IMR-90 (cell line): Measurements from ENCODE around the gene WBP1. TPM values are rescaled to one million over a fixed set of nuclear protein-coding genes. Genes with fewer than 3 reads are reported as not detected.

ENCODE experiments used
- ATAC-seq: fragments of 200-7000 bp; cut with Tn5 transposase; 2 replicates; pipeline ENCODE4 v1.9.1; 2020; ENCODE audit warnings: low read depth, mild to moderate bottlenecking, moderate library complexity
- BruUV-seq: library from RNA; stranded (reverse); fragments of 400-500 nt; replicated peaks from 2 replicates; lab custom pipeline; 2021; lab: Mats Ljungman, UMichigan
- CTCF ChIA-PET: fragments of 300-600 bp; formaldehyde crosslinking; extraction: SDS; loops from one replicate; lab custom pipeline; 2021; ENCODE audit warnings: antibody characterized with exemption; lab: Yijun Ruan, JAX
- POLR2A ChIA-PET: fragments of 300-600 bp; sonication (Branson Sonifier 250); formaldehyde crosslinking; loops from one replicate; lab custom pipeline; 2022; ENCODE audit warnings: antibody characterized with exemption; ENCODE audit not compliant: unreplicated experiment; lab: Charles Lee
- DNase-seq: peaks from one replicate; pipeline ENCODE4 v3.0.0; 2013
- H2AFZ ChIP-seq: replicated peaks from 2 replicates; pipeline ENCODE3; 2013; ENCODE audit warnings: low read length, mild to moderate bottlenecking; ENCODE audit not compliant: poor library complexity
- H2AK5ac ChIP-seq: 2 replicates; pipeline ENCODE4 v1.6.1; 2013; ENCODE audit warnings: low read depth, low read length, inconsistent platforms
- H2AK9ac ChIP-seq: replicated peaks from 2 replicates; pipeline ENCODE3; 2013; ENCODE audit warnings: mild to moderate bottlenecking, low read depth, low read length, moderate library complexity; ENCODE audit not compliant: poor library complexity
- H2BK120ac ChIP-seq: 2 replicates; pipeline ENCODE4 v1.6.1; 2013; ENCODE audit warnings: low read depth, low read length, inconsistent platforms
- H2BK15ac ChIP-seq: 3 replicates; pipeline ENCODE4 v1.6.1; 2013; ENCODE audit warnings: low read depth, low read length, inconsistent platforms
- H2BK20ac ChIP-seq: 2 replicates; pipeline ENCODE4 v1.6.1; 2013; ENCODE audit warnings: low read depth, mild to moderate bottlenecking, inconsistent platforms, low read length, moderate library complexity
- H2BK5ac ChIP-seq: 2 replicates; pipeline ENCODE4 v1.6.1; 2013; ENCODE audit warnings: mild to moderate bottlenecking, low read depth, low read length, inconsistent platforms; ENCODE audit not compliant: poor library complexity, severe bottlenecking
- H3K14ac ChIP-seq: replicated peaks from 2 replicates; pipeline ENCODE4 v1.6.1; 2013; ENCODE audit warnings: low read depth, low read length, inconsistent platforms
- H3K18ac ChIP-seq: 2 replicates; pipeline ENCODE4 v1.6.1; 2013; ENCODE audit warnings: low read depth, low read length, control low read depth
- H3K23ac ChIP-seq: 2 replicates; pipeline ENCODE4 v1.6.1; 2013; ENCODE audit warnings: low read depth, low read length, inconsistent platforms
- H3K27ac ChIP-seq: 2 replicates; pipeline ENCODE4 v1.5.1; 2013; ENCODE audit warnings: mild to moderate bottlenecking, control low read depth, low read length; ENCODE audit not compliant: insufficient read depth
- H3K27me3 ChIP-seq: 2 replicates; pipeline ENCODE4 v1.6.1; 2013; ENCODE audit warnings: low read length; ENCODE audit not compliant: control insufficient read depth, insufficient read depth
- H3K36me3 ChIP-seq: 2 replicates; pipeline ENCODE4 v1.6.1; 2013; ENCODE audit warnings: low read length, mixed read lengths; ENCODE audit not compliant: control insufficient read depth, insufficient read depth
- H3K4ac ChIP-seq: 2 replicates; pipeline ENCODE4 v1.6.1; 2013; ENCODE audit warnings: low read depth, low read length, inconsistent platforms
- H3K4me1 ChIP-seq: 2 replicates; pipeline ENCODE4 v1.6.1; 2013; ENCODE audit warnings: low read length, mixed read lengths; ENCODE audit not compliant: control insufficient read depth, insufficient read depth
- H3K4me2 ChIP-seq: 2 replicates; pipeline ENCODE4 v1.6.1; 2013; ENCODE audit warnings: low read depth, mild to moderate bottlenecking, control low read depth, low read length, moderate library complexity
- H3K4me3 ChIP-seq: 2 replicates; pipeline ENCODE4 v1.5.1; 2013; ENCODE audit warnings: low read depth, mild to moderate bottlenecking, control low read depth, low read length, moderate library complexity; ENCODE audit not compliant: insufficient read depth
- H3K56ac ChIP-seq: 2 replicates; pipeline ENCODE4 v1.6.1; 2013; ENCODE audit warnings: low read length, inconsistent platforms; ENCODE audit not compliant: insufficient read depth; ENCODE audit errors: extremely low read depth
- H3K79me1 ChIP-seq, 2 experiments: 2 replicates each; pipeline ENCODE4 v1.6.1; 2013; ENCODE audit warnings: low read length in 2 of 2, inconsistent platforms in 1 of 2, low read depth in 1 of 2
- H3K9ac ChIP-seq: 2 replicates; pipeline ENCODE4 v1.6.1; 2013; ENCODE audit warnings: low read depth, low read length, control low read depth
- H3K9me1 ChIP-seq: 2 replicates; pipeline ENCODE4 v1.6.1; 2013; ENCODE audit warnings: low read length, inconsistent platforms; ENCODE audit not compliant: insufficient read depth
- H3K9me3 ChIP-seq: 2 replicates; pipeline ENCODE4 v1.6.1; 2013; ENCODE audit warnings: low read length; ENCODE audit not compliant: control insufficient read depth, insufficient read depth
- H4K20me1 ChIP-seq: 2 replicates; pipeline ENCODE4 v1.6.1; 2013; ENCODE audit warnings: low read length, inconsistent platforms; ENCODE audit not compliant: insufficient read depth
- H4K5ac ChIP-seq: 2 replicates; pipeline ENCODE4 v1.6.1; 2013; ENCODE audit warnings: mild to moderate bottlenecking, low read depth, low read length, control low read depth
- H4K8ac ChIP-seq, 2 experiments: 2 replicates each; pipeline ENCODE4 v1.6.1; 2013; ENCODE audit warnings: low read depth in 2 of 2, low read length in 2 of 2, control low read depth in 1 of 2, inconsistent platforms in 1 of 2
- H4K91ac ChIP-seq: 2 replicates; pipeline ENCODE4 v1.6.1; 2013; ENCODE audit warnings: low read depth, low read length, inconsistent platforms; ENCODE audit not compliant: insufficient read depth
- MAZ ChIP-seq: IDR thresholded peaks from 2 replicates; pipeline ENCODE4 v1.6.1; 2012; ENCODE audit warnings: low read depth, mild to moderate bottlenecking, low read length, improper control_type of control experiment, moderate library complexity, borderline replicate concordance
- MXI1 ChIP-seq: IDR thresholded peaks from 2 replicates; pipeline ENCODE4 v1.6.1; 2012; ENCODE audit warnings: low read depth, mild to moderate bottlenecking, low read length, moderate library complexity, borderline replicate concordance
- NFE2L2 ChIP-seq: fragments of 150-350 bp; IDR thresholded peaks from 2 replicates; pipeline ENCODE4 v1.6.1; 2016; ENCODE audit warnings: low read depth, mild to moderate bottlenecking, low read length
- USF2 ChIP-seq: fragments of 150-350 bp; IDR thresholded peaks from 2 replicates; pipeline ENCODE4 v1.6.1; 2017; ENCODE audit warnings: mild to moderate bottlenecking, antibody characterized with exemption, low read length, low read depth
- WGBS, 2 experiments: methylation state at CpG; one replicate each; pipeline versions ENCODE4 v1.1.5 to v1.1.7; 2013; ENCODE audit warnings: missing lambda C conversion rate in 2 of 2; ENCODE audit not compliant: insufficient read length in 1 of 2; ENCODE audit errors: extremely low coverage in 2 of 2; 5-methylcytosine and 5-hydroxymethylcytosine counted together
- dilution Hi-C: fragments of 300-500 bp; cut with HindIII; formaldehyde crosslinking; loops from one replicate; pipeline ENCODE4 v1.14.3; 2018; ENCODE audit warnings: low sequenced_read_pairs; ENCODE audit not compliant: unreplicated experiment
- in situ Hi-C: fragments of 300-500 bp; cut with MboI; formaldehyde crosslinking; loops from 3 replicates; pipeline ENCODE4 v1.14.3; 2019; ENCODE audit warnings: low sequenced_read_pairs, inconsistent platforms, mixed read lengths
- intact Hi-C: fragments of 100-400 bp; cut with micrococcal nuclease; formaldehyde crosslinking; loops from 2 replicates; pipeline ENCODE4 v1.10.0; 2022
- polyA plus RNA-seq, 3 experiments: library from polyadenylated mRNA; depleted of rRNA; stranded (reverse); fragments of >200 nt; gene quantifications; 2 replicates each; pipeline ENCODE4 v1.2.3, GENCODE V29; 2012; ENCODE audit warnings: low replicate concordance in 1 of 3
- total RNA-seq: library from RNA; depleted of rRNA; stranded (reverse); fragments of >200 nt; gene quantifications from 2 replicates; pipeline ENCODE4 v1.2.3, GENCODE V29; 2012

WBP1 gene
- total and polyA plus RNA-seq, 2 of the 4 experiments (the other 2 are of a cell fraction), result 22.9 to 78.5 TPM

GRCh38 chr2:74424995-74425406, 33.2 kb upstream of the WBP1 start:
- no peak overlapping the region for H3K18ac ChIP-seq
- DNase-seq (no peak), ATAC-seq (no peak)
- no peak overlapping the region for H2AFZ ChIP-seq
- CTCF ChIA-PET, result no interaction called here
- H3K36me3 ChIP-seq, result peaks cover 49% of the 10 kb centered on the region
- no peak overlapping the region for H4K5ac ChIP-seq
- no peak overlapping the region for H2BK15ac ChIP-seq
- H3K4me3 ChIP-seq, result no peak overlapping the region
- no peak overlapping the region for H3K4ac ChIP-seq
- H3K4me1 ChIP-seq, result peaks cover 3% of the 10 kb centered on the region
- dilution Hi-C loops, result no loop called here
- peaks cover 2 to 8% of the 10 kb centered on the region in 2 experiments; a peak in 2 of 4 replicates for H3K79me1 ChIP-seq
- no peak overlapping the region for H3K14ac ChIP-seq
- H2BK5ac ChIP-seq, result no peak overlapping the region
- no peak overlapping the region for H4K8ac ChIP-seq
- WGBS, 2 experiments, result no CpG with 5 or more reads among the region's 5 CpGs
- POLR2A ChIA-PET, result no interaction called here
- H4K20me1 ChIP-seq, result 0 out of 2 replicates have a peak, but pooled peaks cover 3% of the 10 kb centered on the region
- H3K4me2 ChIP-seq, result no peak overlapping the region
- in situ Hi-C loops, result no loop called here
- H3K23ac ChIP-seq, result no peak overlapping the region
- H3K9me3 ChIP-seq, result no peaks in the 10 kb centered on the region
- intact Hi-C loops, result no loop called here
- no peak overlapping the region for H2BK120ac ChIP-seq
- no peak overlapping the region for H3K9ac ChIP-seq
- peaks cover 7% of the 10 kb centered on the region for H3K9me1 ChIP-seq
- BruUV-seq, result no TSS peak
- no peak overlapping the region for H3K56ac ChIP-seq
- TF ChIP-seq USF2 (no peak), NFE2L2 (no peak), MAZ (no peak), MXI1 (no peak)
- no peak overlapping the region for H3K27ac ChIP-seq
- H4K91ac ChIP-seq, result no peak overlapping the region
- no peak overlapping the region for H2AK5ac ChIP-seq
- H2BK20ac ChIP-seq, result no peak overlapping the region
- no peaks in the 10 kb centered on the region for H3K27me3 ChIP-seq
- no peak overlapping the region for H2AK9ac ChIP-seq
